Activated T-cell treated with anti-CD3 and anti-CD28 coated beads for 1 hour (primary cell): ENCODE measurements around the gene CPB1.

Experiments used
- DNase-seq: peaks from one replicate; pipeline ENCODE4 v3.0.0-alpha.2; 2020; ENCODE audit warnings: low read depth

CPB1 gene

GRCh38 chr3:148882288-148882687, 54.7 kb downstream of the CPB1 start:
- DNase-seq, result no peak

- no peak for DNase-seq
Observed at GRCh38 chr3:148883163-148883562, 55.6 kb downstream of the CPB1 start.

GRCh38 chr3:148884261-148884660, 56.6 kb downstream of the CPB1 start:
- no peak for DNase-seq

GRCh38 chr3:148889828-148890227, 62.2 kb downstream of the CPB1 start:
- DNase-seq, result no peak

- DNase-seq, result no peak
Observed at GRCh38 chr3:148896062-148896461, 68.5 kb downstream of the CPB1 start.

- DNase-seq, result no peak
Observed at GRCh38 chr3:148901987-148902791, 74.6 kb downstream of the CPB1 start.

- no peak for DNase-seq
Observed at GRCh38 chr3:148903022-148903442, 75.4 kb downstream of the CPB1 start.

GRCh38 chr3:148903941-148904340, 76.3 kb downstream of the CPB1 start:
- DNase-seq, result no peak

- DNase-seq, result no peak
Observed at GRCh38 chr3:148906667-148907066, 79.1 kb downstream of the CPB1 start.
